ENCODE data around the gene KIF17.

The KIF17 gene

GRCh38 chr1:20702416-20702815, 15.4 kb downstream of the KIF17 start:
- Histone ChIP-seq H3K4me3 (no peak overlapping the region), H3K27ac (no peak overlapping the region)
- no peak for DNase-seq (ENCODE audit: low spot score)
- TF ChIP-seq CTCF (IDR thresholded peaks at IDR 0.05), result no peak

GRCh38 chr1:20701847-20702246, 16.0 kb downstream of the KIF17 start:
- Histone ChIP-seq H3K4me3 (no peak overlapping the region), H3K27ac (no peak overlapping the region)
- TF ChIP-seq CTCF (IDR thresholded peaks at IDR 0.05), result no peak
- DNase-seq (ENCODE audit: low spot score), result no peak

GRCh38 chr1:20701446-20701845, 16.4 kb downstream of the KIF17 start:
- no peak for DNase-seq (ENCODE audit: low spot score)
- H3K27ac ChIP-seq, result no peak overlapping the region
- no peak for TF ChIP-seq CTCF (IDR thresholded peaks at IDR 0.05)

GRCh38 chr1:20700636-20701215, 17.1 kb downstream of the KIF17 start:
- no peak for TF ChIP-seq CTCF (IDR thresholded peaks at IDR 0.05)
- H3K4me3 ChIP-seq, result no peak overlapping the region
- no peak overlapping the region for H3K27ac ChIP-seq
- DNase-seq (ENCODE audit: low spot score), result no peak

More at GRCh38 chr1:20701446-20701845, 16.4 kb downstream of the KIF17 start:
- H3K4me3 ChIP-seq, result no peak overlapping the region

- no peak for TF ChIP-seq CTCF (IDR thresholded peaks at IDR 0.05)
- H3K27ac ChIP-seq, result no peak overlapping the region
These were observed 18.2 kb downstream of the KIF17 start for GRCh38 chr1:20699558-20699957.

GRCh38 chr1:20698195-20698910, 19.5 kb downstream of the KIF17 start:
- TF ChIP-seq CTCF (IDR thresholded peaks at IDR 0.05), result no peak
- no peak for DNase-seq (ENCODE audit: low spot score)
- Histone ChIP-seq H3K27ac (no peak overlapping the region), H3K4me3 (no peak overlapping the region)

More at GRCh38 chr1:20699558-20699957, 18.2 kb downstream of the KIF17 start:
- H3K4me3 ChIP-seq, result no peak overlapping the region
- no peak for DNase-seq (ENCODE audit: low spot score)

- no peak for TF ChIP-seq CTCF (IDR thresholded peaks at IDR 0.05)
- no peak overlapping the region for H3K27ac ChIP-seq
- DNase-seq (ENCODE audit: low spot score), result no peak
- H3K4me3 ChIP-seq, result no peak overlapping the region
These were observed 20.2 kb downstream of the KIF17 start for GRCh38 chr1:20697563-20697962.

Data from coronary artery (tissue), 2 donors.